Cardiac ventricle fibroblast (primary cell): Measurements from ENCODE around the gene XPNPEP1. TPM values are rescaled to one million over a fixed set of nuclear protein-coding genes. Genes with fewer than 3 reads are reported as not detected.

Experiments used
- total RNA-seq: library from RNA; depleted of rRNA; stranded (reverse); fragments of >200 nt; gene quantifications from 2 replicates; pipeline ENCODE4 v1.2.3, GENCODE V29; 2015

XPNPEP1 gene
- 60.5 and 61.7 TPM in 2 replicates for total RNA-seq

DNA sequence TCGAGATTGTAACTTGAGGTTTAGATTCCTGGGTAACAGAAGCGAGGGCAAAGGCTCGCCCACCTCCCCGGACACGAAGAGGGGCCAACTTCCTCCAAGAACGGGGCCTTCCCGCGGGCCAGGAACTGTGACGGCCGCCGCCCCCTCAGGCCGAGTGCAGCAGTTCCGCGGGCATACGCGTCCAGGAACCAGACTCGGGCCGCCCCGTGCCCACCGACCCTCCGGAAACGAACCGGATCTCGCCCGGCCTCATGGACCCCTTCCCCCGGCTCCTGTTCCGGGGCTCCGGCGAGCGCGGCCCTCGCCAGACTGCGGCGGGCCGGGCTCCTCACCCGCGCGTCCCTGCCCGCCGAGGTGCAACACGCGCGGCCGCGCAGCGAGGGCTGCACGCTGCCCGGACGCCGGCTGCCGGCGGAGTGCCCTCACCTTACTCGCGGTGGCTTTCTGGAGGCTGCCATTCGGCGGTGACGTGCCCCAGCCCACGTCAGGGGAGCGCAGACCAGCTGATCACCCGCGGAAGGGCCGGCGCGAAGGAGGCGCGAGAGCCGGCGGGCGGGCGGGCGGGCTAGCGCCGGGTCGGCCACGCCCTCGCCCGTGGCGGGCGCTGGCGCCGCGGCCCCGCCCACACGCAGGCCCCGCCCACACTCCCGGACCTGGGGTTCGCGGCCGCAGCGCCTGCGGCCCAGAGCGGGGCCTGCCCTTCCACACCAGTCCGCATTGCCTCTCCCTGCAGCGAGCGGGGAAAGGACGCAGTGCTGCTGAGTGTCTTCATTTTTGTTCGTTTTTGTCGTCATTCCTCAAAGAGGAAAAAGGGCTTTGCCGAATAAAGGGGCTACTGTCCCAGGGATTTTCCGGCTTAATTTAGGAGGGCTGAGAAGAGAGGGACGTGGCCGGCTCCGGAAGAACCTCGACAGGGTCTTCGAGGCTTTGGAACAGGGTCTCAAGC lies at the start of gene XPNPEP1:
Gene XPNPEP1, minus strand, starts transcription at position 536 of the 946 bp plus-strand sequence. Its CDS starts 78 bp downstream, at position 458.

Other genes starting within 250 kb of the XPNPEP1 start
- gene ADD3, start 84.5 kb upstream of the XPNPEP1 start, total RNA-seq = 249 and 529 TPM in 2 replicates